Effector CD4-positive, alpha-beta T cell (primary cell): Measurements from ENCODE around the gene SMC5.
"Not testable (repeated sequence)": the region's sequence is repeated elsewhere in the genome, so short reads cannot be mapped to it uniquely, and the experiment has no call there.

Source experiments
- DNase-seq: peaks from one replicate; pipeline ENCODE4 v3.0.0-alpha.2; 2020

SMC5 gene

GRCh38 chr9:70374962-70375618 is 116.3 kb downstream of the SMC5 start:
- DNase-seq = no peak

- DNase-seq = no peak
Observed at GRCh38 chr9:70382046-70382708, 123.4 kb downstream of the SMC5 start.

- no peak for DNase-seq
Observed at GRCh38 chr9:70382709-70383605, 124.2 kb downstream of the SMC5 start.

DNA sequence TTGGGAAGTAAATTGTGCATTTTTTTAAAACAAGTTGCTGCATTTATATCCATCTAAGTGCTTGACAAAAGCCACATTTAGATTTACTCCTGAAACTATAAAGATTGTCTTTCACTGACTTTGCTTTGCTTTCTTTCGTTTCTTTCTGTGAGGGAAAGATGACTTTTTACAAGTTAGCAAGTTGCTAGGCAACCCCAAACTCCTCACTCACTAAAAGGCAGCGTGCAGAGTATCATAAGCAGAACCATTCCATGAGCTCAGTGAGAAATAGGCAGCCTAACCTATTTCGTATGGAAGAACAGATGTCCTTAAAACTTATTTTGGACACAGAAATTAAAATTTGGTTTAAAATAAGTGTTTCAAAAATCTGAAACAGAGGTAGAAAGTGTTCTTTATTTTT is 126.6 kb downstream of the SMC5 start:
- no peak for DNase-seq

GRCh38 chr9:70387663-70388062 is 128.9 kb downstream of the SMC5 start:
- no peak for DNase-seq

DNA sequence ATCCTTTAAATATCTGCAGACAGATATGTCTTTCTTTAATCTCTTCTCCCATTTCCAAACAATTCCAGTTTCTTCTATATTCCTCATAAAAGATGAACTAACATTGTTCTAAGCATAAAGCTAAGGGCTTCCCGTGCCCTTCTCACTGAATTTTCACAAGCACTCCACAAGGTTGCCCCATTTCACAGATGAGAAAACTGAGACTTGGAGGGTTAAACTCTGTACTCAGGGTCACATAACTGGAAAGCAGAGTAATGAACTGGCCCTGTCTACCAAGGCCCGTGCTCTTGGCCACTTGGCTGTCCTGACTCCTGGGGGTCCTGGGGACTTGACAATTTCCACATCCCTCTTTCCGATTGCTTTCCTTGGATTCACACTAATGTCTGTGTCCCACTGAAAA is 130.4 kb downstream of the SMC5 start:
- DNase-seq = no peak

- no peak for DNase-seq
Observed at GRCh38 chr9:70389621-70390266, 131.0 kb downstream of the SMC5 start.

- no peak for DNase-seq
Observed at GRCh38 chr9:70390933-70391341, 132.2 kb downstream of the SMC5 start.

- DNase-seq = no peak
Observed at GRCh38 chr9:70392189-70392588, 133.4 kb downstream of the SMC5 start.

- no peak for DNase-seq
Observed at GRCh38 chr9:70392850-70393249, 134.1 kb downstream of the SMC5 start.

DNA sequence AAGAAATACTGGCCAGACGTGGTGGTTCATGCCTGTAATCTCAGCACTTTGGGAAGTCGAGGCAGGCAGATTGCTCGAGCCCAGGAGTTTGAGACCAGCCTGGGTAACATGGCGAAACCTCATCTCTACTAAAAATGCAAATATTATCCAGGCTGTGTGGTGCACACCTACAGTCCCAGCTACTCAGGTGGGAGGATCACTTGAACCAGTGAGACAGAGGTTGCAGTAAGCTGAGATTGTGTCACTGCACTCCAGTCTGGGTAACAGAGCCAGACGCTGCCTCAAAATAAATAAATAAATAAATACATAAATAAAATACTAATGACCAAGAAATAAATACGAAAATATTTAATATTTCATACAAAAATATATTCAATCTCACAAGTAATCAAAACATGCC is 136.9 kb downstream of the SMC5 start:
- DNase-seq = no peak

DNA sequence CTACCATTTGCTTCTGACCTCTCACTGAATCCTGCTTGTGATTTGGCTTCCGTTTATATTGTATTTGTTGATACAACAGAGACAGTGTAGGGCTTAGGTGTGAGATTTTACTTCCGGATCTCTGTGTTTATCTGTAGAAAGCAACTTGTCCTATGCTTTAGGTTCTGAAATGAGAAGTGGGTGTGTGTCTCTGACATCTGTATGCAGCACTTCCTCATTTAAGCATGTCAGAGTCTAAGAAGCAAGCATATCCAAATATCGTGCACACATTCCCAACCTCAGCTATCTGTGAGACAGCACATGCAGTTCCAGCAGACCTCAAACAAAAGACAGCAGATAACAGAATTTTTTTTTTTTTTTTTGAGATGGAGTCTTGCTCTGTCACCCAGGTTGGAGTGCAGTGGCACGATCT is 139.4 kb downstream of the SMC5 start:
- no peak for DNase-seq

GRCh38 chr9:70399141-70399540 is 140.4 kb downstream of the SMC5 start:
- no peak for DNase-seq

DNA sequence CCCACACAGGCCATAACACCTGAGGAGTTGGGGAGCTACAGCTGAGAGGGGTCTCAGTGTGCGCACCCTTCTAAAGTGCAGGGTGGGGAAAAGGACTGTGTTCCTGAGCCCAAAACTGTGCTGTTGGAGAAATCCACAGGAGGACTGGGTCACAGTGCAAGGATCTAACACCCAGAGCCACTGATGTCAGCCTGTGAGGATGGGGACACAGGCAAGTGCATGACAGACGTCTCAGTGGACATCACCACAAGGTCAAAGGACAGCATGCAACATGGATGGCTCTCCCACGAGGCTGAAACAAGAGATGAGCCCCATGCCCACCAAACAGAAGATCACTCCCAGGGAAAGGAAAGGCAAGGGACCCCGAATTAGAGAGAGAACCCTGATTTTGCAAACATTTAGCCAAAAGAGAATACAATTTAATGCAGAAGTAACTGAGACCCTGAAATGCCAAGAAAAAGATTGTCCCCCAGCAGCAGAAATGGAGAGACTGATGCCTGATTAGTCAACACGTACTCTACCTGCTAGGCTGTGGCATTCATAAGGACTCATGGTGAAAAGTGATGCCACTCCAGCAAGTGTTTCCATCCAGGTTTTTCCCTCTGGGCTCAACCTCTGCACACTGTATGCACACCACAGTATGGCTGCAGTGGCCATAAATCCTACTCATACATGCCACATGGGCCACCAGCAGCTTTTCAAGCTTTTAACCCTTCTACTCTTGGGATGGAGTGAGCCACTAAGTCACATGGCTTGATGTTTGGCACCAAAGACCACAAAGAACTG is 141.5 kb downstream of the SMC5 start:
- DNase-seq = no peak

- not testable (repeated sequence) for DNase-seq
Observed at GRCh38 chr9:70401241-70401640, 142.5 kb downstream of the SMC5 start.

DNA sequence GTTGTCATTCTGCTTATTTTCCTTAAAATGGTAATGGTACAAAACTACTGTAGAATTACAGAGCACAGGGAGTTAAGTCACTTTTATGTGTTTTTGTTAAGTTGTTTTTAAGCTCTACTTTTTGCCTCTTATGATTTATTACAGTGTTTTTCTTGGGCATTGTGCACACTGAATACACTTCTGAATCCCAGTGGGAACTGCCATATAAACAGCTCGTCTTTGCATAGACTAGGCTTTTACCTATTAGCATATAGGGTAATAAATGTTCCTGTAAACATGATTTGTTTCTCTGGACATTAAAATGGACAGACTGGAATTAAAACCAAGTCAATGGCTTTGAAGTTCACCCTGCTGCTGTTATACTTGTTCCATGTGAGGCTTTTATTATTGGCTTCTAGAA is 143.4 kb downstream of the SMC5 start:
- DNase-seq = no peak

DNA sequence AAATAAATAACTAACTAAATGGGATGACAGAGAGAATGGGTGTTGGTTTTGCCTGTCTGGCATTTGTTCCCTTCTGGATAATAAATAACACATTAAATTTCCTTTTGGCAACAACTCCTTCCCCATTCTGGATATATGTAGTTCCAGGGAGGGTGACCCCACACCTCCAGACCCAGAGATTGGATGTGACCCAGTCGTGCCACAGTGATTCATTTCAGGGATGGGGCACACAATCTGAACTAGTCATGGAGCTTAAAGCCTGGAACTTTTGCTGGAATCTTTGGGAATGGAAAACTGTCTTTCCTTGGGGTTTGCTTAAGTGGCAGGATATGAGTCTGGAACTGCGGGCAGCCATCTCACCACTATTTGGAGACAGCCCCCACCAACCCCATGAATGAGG is 144.4 kb downstream of the SMC5 start:
- no peak for DNase-seq

DNA sequence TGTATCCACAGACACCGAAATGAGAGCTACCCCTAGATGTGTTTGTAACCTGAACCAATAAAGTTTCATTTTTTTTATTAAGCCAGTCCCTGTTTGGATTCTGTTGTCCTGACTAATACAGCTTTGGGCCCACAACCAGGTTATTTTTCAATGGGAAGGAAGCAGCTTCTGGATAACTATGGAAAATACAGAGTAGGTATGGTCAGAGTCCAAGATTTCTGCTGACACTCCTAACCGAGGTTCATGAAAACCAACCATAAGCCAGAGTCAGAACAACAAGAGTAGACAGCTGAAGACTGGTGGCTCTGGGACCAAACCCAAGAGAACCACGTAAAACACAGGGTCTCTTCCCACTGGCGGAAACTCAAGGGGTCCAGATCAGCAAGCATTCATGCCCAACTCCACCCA is 144.8 kb downstream of the SMC5 start:
- DNase-seq = no peak

DNA sequence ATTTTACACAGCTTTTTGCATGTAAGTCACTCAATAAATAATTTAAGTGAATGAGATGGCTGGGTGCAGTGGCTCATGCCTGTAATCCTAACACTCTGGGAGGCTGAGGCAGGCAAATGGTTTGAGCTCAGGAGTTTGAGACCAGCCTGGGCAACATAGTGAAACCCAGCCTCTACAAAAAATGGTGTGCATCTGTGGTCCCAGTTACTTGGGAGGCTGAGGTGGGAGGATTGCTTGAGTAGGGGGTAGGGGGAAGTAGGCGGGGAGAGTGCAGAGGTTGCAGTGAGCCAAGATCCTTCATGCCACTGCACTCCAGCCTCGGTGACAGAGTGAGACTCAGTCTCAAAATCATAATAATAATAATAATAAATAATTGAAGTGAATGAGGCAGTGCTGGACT is 145.5 kb downstream of the SMC5 start:
- DNase-seq = no peak
